Measurements from ENCODE around the gene DACH1.

GRCh38 chr13:71827241-71827640 lies 39.8 kb downstream of the DACH1 start:
- no peak for TF ChIP-seq CTCF (IDR thresholded peaks at IDR 0.05; ENCODE audit: extremely low read depth in 1 of 2, insufficient read depth in 1 of 2, low read depth in 1 of 2, low read length in 2 of 2)
- no peak for TF ChIP-seq EZH2 (IDR thresholded peaks at IDR 0.05; ENCODE audit: borderline replicate concordance, low read depth, low read length, severe bottlenecking)
- TF ChIP-seq POLR2AphosphoS5 (IDR thresholded peaks at IDR 0.05; ENCODE audit: insufficient read depth, low read depth, low read length): no peak
- TF ChIP-seq POLR2A (IDR thresholded peaks at IDR 0.05; ENCODE audit: low read depth, low read length): no peak
- no peak for TF ChIP-seq MAX (IDR thresholded peaks at IDR 0.05; ENCODE audit: insufficient read depth, insufficient read length)
- TF ChIP-seq GATA2 (IDR thresholded peaks at IDR 0.05; ENCODE audit: insufficient read depth, insufficient read length, low read depth, low read length): no peak

Measured in endothelial cell of umbilical vein (primary cell).